CD4-positive, alpha-beta memory T cell (primary cell): ENCODE results near the gene HDAC7. TPM values are rescaled to one million over a fixed set of nuclear protein-coding genes. Genes with fewer than 3 reads are reported as not detected.

Source experiments
- CTCF ChIA-PET: fragments of 350-600 bp; sonication (Branson Sonifier 250); formaldehyde crosslinking; loops from one replicate; lab custom pipeline; 2021; ENCODE audit warnings: inconsistent platforms; ENCODE audit not compliant: partially characterized antibody; lab: Charles Lee
- POLR2A ChIA-PET: fragments of 350-600 bp; sonication (Branson Sonifier 250); formaldehyde crosslinking; loops from one replicate; lab custom pipeline; 2021; ENCODE audit not compliant: partially characterized antibody; lab: Charles Lee
- DNase-seq, 5 donors: peaks; one replicate each; pipeline versions ENCODE4 v3.0.0 to v3.0.0-alpha.2; 2020 to 2022; ENCODE audit warnings: mixed read lengths in 1 of 5
- H3K27ac ChIP-seq: one replicate; pipeline ENCODE4 v1.7.0; 2013; ENCODE audit warnings: low read depth, low read length
- H3K27me3 ChIP-seq: 2 replicates; pipeline ENCODE4 v1.7.0; 2013; ENCODE audit warnings: mild to moderate bottlenecking, low read length, moderate library complexity; ENCODE audit not compliant: insufficient read depth
- H3K36me3 ChIP-seq: 2 replicates; pipeline ENCODE4 v1.7.0; 2013; ENCODE audit warnings: mild to moderate bottlenecking, low read length, moderate library complexity; ENCODE audit not compliant: insufficient read depth
- H3K4me1 ChIP-seq: 2 replicates; pipeline ENCODE4 v1.7.0; 2013; ENCODE audit warnings: mild to moderate bottlenecking, low read length, moderate library complexity; ENCODE audit not compliant: insufficient read depth
- H3K4me3 ChIP-seq, 2 donors: one replicate each; pipeline ENCODE4 v1.7.0; 2013; ENCODE audit warnings: low read length in 2 of 2, mild to moderate bottlenecking in 1 of 2
- H3K9me3 ChIP-seq, 2 donors: one replicate each; pipeline ENCODE4 v1.7.0; 2013; ENCODE audit warnings: low read length in 2 of 2, control low read depth in 1 of 2; ENCODE audit not compliant: control insufficient read depth in 1 of 2
- H3K27ac Mint-ChIP-seq, 7 donors: one replicate each; pipeline ENCODE4 v1.8.0; 2020 to 2021; ENCODE audit warnings: mixed read lengths in 7 of 7, mild to moderate bottlenecking in 6 of 7, inconsistent platforms in 3 of 7, moderate library complexity in 3 of 7
- H3K27me3 Mint-ChIP-seq, 2 donors: one replicate each; pipeline ENCODE4 v1.8.0; 2020 to 2021; ENCODE audit warnings: mixed read lengths in 2 of 2
- H3K36me3 Mint-ChIP-seq, 2 donors: one replicate each; pipeline ENCODE4 v1.8.0; 2020 to 2021; ENCODE audit warnings: mixed read lengths in 2 of 2, inconsistent platforms in 1 of 2, mild to moderate bottlenecking in 1 of 2
- H3K4me1 Mint-ChIP-seq, 4 donors: one replicate each; pipeline ENCODE4 v1.8.0; 2020 to 2021; ENCODE audit warnings: mixed read lengths in 4 of 4, mild to moderate bottlenecking in 1 of 4
- H3K4me3 Mint-ChIP-seq, 8 donors: one replicate each; pipeline ENCODE4 v1.8.0; 2020 to 2021; ENCODE audit warnings: mixed read lengths in 8 of 8, mild to moderate bottlenecking in 7 of 8, moderate library complexity in 6 of 8, inconsistent platforms in 3 of 8
- H3K9me3 Mint-ChIP-seq, 8 donors: one replicate each; pipeline ENCODE4 v1.8.0; 2020 to 2021; ENCODE audit warnings: mixed read lengths in 8 of 8, mild to moderate bottlenecking in 5 of 8, inconsistent platforms in 3 of 8, moderate library complexity in 1 of 8
- intact Hi-C: fragments of 100-400 bp; cut with micrococcal nuclease; formaldehyde crosslinking; loops from one replicate; pipeline ENCODE4 v1.15.1; 2023
- polyA plus RNA-seq, 2 donors: library from polyadenylated mRNA; unstranded; fragments of 300-500 nt; fragmentation: Illumina TruSeq; gene quantifications; one replicate each; pipeline ENCODE4 v1.2.3, GENCODE V29; 2021
- total RNA-seq, 2 experiments: library from RNA; stranded (reverse); gene quantifications; one replicate each; pipeline ENCODE4 v1.2.3, GENCODE V29; 2021

Gene HDAC7
- total and polyA plus RNA-seq, 4 experiments from 2014 or later, result 7.9 to 142 (median 83.1) TPM

DNA sequence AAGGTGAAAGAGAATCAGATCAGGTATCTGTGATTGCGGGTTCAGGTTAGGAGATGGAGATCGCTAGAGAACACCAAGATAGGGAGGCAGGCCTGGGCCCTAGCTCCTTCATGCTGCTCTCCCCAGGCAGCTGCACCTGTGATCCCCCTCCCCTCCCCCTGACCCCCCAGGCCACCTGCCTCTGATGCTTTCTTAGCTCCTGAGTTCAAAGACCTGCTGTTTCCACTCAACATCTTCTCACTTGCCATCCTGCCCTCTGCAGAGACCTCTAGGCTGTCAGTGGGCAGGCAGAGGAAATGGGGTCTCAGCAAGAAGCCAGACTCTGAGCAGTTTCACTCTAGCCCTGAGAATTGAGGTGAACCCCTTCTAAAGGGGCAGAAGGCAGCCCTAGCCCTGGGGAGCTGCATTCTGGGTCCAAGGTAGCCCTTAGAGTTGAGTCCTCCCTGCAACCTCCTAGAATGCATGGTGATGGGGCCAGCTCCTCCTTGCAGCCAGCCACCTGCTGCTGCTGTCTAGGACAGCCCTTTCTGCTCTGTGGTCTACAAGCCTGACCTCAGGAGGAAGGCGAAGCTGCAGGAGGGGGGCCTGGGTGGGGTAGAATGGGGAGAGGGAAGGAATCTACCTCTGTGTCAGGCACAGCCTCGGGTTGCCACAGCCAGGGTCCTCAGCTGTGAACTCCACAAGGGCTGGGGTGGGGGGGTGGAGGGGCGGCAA is 53.0 kb downstream of the HDAC7 start:
- intact Hi-C loops, result loop anchor here (1.0 kb wide), 3 partner anchors 22 to 115 kb away; no protein-coding TSS in a partner anchor
- H3K27me3 ChIP-seq, result no peaks in the 10 kb centered on the region
- H3K4me3 ChIP-seq, result no peak overlapping the region
- H3K27ac ChIP-seq, result no peak overlapping the region
- H3K4me1 Mint-ChIP-seq, result peaks cover 4 to 13% (median 5%) of the 10 kb centered on the region in 4 donors
- no peaks in the 10 kb centered on the region for H3K9me3 ChIP-seq
- peaks cover 0 to 2% (median 0%) of the 10 kb centered on the region in 8 donors for H3K9me3 Mint-ChIP-seq
- no peaks in the 10 kb centered on the region for H3K4me1 ChIP-seq
- no peaks in the 10 kb centered on the region for H3K36me3 ChIP-seq
- no peak for DNase-seq
- POLR2A ChIA-PET, result interaction anchor here (0.8 to 2.2 kb wide), 8 partner anchors 10 to 72 kb away, joined by 3 to 20 read pairs (median 4); no protein-coding TSS in a partner anchor
- CTCF ChIA-PET, result interaction anchor here (0.6 to 20.2 kb wide), 21 partner anchors 8 to 181 kb away, joined by 3 to 671 read pairs (median 5); partner anchors contain the start of genes ENDOU, RAPGEF3 and RPAP3
- peak overlapping the region in 2 of 7 donors; percentile 7 to 64 for H3K27ac Mint-ChIP-seq
- H3K4me3 Mint-ChIP-seq, result no peak overlapping the region
- no peaks in the 10 kb centered on the region for H3K27me3 Mint-ChIP-seq
- no peaks in the 10 kb centered on the region for H3K36me3 Mint-ChIP-seq

DNA sequence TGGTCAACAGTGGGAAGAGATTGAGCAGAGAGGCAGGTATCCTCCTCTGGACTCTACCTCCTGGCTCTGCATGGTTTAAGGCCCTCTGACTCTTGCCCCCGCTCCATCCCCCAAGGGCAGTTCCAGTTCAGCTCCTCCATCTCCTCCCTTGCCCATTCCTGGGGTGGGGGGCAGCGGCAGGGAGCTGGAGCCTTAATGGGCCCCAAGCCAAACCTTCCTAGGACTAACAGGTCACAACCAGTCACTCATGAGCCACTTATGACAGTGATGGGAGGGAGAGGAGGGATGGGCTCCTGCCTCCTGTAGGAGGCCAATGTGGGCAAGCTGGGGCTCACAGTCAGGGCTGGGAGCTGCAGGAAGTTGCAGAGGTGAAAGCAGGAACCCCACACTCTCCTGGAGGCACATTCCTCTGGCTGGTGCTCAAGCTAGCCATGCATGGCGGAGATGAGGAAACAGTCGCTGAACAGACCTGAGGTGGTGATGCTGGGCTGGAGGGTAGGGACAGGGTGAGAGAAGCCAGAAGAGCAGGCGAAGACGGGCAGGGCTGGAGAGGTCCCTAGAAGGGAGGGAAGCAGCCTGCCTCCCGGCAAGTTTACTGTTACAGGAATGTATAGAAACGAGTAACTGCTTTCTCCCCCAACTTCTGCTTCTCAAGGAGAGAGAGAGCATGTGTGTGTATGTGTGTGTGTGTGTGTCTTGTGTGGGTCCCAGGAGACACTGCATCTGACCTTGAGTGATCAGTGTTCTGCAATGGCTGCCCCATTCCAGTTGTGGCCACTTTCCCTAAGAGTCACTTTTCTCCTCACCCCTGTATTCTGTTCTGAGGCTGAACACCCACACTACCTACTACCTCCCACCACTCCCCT is 56.0 kb downstream of the HDAC7 start:
- no peak overlapping the region for H3K4me3 Mint-ChIP-seq
- no peaks in the 10 kb centered on the region for H3K27me3 ChIP-seq
- no peaks in the 10 kb centered on the region for H3K36me3 ChIP-seq
- H3K27ac ChIP-seq, result no peak overlapping the region
- H3K27ac Mint-ChIP-seq, result peak overlapping the region in 1 of 7 donors; percentile 64
- CTCF ChIA-PET, result interaction anchor here (0.8 to 11.9 kb wide), 5 partner anchors 6 to 75 kb away, joined by 3 to 270 read pairs (median 5); partner anchors contain the start of gene SLC48A1
- POLR2A ChIA-PET, result interaction anchor here (2.6 kb wide), 1 partner anchor 9 kb away, joined by 6 read pairs; the partner anchor contains the start of gene SLC48A1
- H3K4me1 ChIP-seq, result peaks cover 9% of the 10 kb centered on the region
- no peak overlapping the region for H3K4me3 ChIP-seq
- intact Hi-C loops, result no loop called here
- peaks cover 0 to 2% (median 0%) of the 10 kb centered on the region in 8 donors for H3K9me3 Mint-ChIP-seq
- H3K27me3 Mint-ChIP-seq, result no peaks in the 10 kb centered on the region
- no peaks in the 10 kb centered on the region for H3K9me3 ChIP-seq
- H3K4me1 Mint-ChIP-seq, result peaks cover 4 to 13% (median 6%) of the 10 kb centered on the region in 4 donors
- no peaks in the 10 kb centered on the region for H3K36me3 Mint-ChIP-seq
- DNase-seq, result no peak

DNA sequence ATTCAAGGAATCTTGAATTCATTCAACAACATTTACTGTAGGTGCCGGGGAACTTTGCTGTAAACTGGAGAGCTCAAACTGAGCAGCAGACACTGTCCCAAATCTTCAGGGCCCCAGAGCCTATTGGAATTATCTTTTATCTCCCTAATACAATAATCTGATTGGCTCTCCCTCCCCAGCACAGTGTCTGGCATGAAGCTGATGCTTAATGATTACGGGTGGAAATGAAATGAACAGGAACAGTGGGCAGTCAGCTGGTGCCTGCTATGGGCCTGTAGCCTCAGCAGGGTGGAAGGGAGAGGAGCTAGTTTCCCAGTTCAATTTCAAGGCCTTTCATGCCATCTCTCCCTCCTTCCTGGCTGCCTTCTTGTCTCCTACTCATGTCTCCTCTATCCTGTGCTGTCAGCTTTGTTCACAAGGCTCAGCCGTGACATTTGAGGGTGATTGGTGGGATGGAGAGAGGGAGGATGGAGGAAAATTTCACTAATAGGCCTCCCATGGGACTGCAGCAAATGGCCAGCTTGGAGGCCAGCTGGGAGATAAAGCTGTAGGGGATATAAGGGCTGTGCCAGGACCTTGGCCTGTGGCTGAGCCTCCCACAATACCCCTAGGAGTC is 56.7 kb downstream of the HDAC7 start:
- no peak overlapping the region for H3K4me3 Mint-ChIP-seq
- no peak overlapping the region for H3K4me3 ChIP-seq
- POLR2A ChIA-PET, result interaction anchor here (1.1 to 2.6 kb wide), 2 partner anchors 10 to 14 kb away, joined by 3 to 6 read pairs; partner anchors contain the start of gene SLC48A1

DNA sequence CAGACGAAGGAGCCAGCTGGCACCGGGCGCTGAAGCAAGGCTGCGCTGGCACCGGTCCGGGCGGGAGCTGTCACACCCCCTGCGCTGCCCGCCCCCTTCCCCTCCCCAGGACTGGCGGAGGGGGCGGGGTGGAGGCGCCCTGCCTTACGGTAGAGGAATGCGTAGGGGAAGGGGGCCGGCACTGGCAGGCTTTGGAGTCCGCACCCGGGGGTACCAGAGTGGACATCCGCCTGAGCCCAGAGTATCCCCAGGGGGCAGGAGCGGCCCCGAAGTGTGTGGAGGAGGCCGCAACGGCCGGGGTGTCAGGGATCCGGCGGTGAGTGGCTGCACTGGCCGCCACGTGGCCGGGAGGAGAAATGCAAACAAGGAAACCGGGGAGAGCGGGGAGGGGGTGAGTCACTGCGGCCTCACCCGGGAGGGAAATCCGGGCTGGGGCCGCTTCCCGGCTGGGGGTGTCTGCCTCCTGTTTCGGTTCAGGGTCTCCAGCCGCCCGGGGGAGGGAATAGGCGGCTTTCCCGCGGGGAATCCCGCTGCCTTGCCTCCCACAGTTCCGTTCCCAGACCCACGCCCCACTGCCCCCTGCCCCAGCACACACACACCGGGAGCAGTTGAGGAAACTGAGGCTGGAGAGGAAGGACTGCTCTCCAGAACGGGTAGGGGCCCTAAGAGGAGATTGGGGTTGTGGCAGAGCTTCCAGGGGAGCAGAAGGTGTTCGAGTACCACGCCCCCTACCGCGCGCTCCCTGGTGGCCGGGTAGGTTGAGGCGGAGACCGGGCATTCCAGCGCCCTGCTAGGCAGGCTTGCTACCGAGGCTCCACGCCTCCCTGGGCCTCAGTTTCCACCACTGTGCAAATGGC is 60.6 kb downstream of the HDAC7 start, which contains the start of gene RAPGEF3:
TSS of gene RAPGEF3 (minus strand) at position 47 of the 857 bp plus-strand sequence. CDS start 324 bp downstream, outside the sequence.
- DNase-seq, result peak; percentile 50 to 78 (median 63)
- H3K9me3 ChIP-seq, result no peaks in the 10 kb centered on the region
- ChIA-PET POLR2A (interaction anchor here (0.6 to 1.7 kb wide), 8 partner anchors 14 to 79 kb away, joined by 3 to 8 read pairs (median 3); partner anchors contain the start of genes RPAP3 and SLC48A1), CTCF (interaction anchor here (1.0 to 11.9 kb wide), 15 partner anchors 10 to 79 kb away, joined by 3 to 270 read pairs (median 4); partner anchors contain the start of gene SLC48A1)
- peak within 1 kb of the TSS in 6 of 7 donors; percentile 12 to 74 (median 45) for H3K27ac Mint-ChIP-seq
- peak within 1 kb of the TSS; percentile 55 for H3K27ac ChIP-seq
- no peaks in the 10 kb centered on the region for H3K27me3 ChIP-seq
- no peaks in the 10 kb centered on the region for H3K9me3 Mint-ChIP-seq
- no peaks in the 10 kb centered on the region for H3K36me3 Mint-ChIP-seq
- H3K27me3 Mint-ChIP-seq, result no peaks in the 10 kb centered on the region
- H3K4me1 Mint-ChIP-seq, result peaks cover 18 to 27% (median 23%) of the 10 kb centered on the region in 4 donors
- H3K4me3 Mint-ChIP-seq, result peak within 1 kb of the TSS; percentile 72 to 83 (median 80)
- intact Hi-C loops, result loop anchor here (2.0 kb wide), 2 partner anchors 14 kb away; partner anchors contain the start of gene SLC48A1
- H3K4me3 ChIP-seq, result peak within 1 kb of the TSS; percentile 42 to 52
- no peaks in the 10 kb centered on the region for H3K36me3 ChIP-seq
- H3K4me1 ChIP-seq, result peaks cover 40% of the 10 kb centered on the region

More for the DNA sequence above, 56.7 kb downstream of the HDAC7 start:
- Histone ChIP-seq H3K9me3 (no peaks in the 10 kb centered on the region), H3K36me3 (no peaks in the 10 kb centered on the region), H3K4me1 (peaks cover 17% of the 10 kb centered on the region), H3K27me3 (no peaks in the 10 kb centered on the region), H3K27ac (no peak overlapping the region)
- no peaks in the 10 kb centered on the region for H3K36me3 Mint-ChIP-seq
- H3K27me3 Mint-ChIP-seq, result no peaks in the 10 kb centered on the region
- intact Hi-C loops, result no loop called here
- DNase-seq, result no peak
- peaks cover 6 to 13% (median 7%) of the 10 kb centered on the region in 4 donors for H3K4me1 Mint-ChIP-seq
- CTCF ChIA-PET, result interaction anchor here (0.8 to 11.9 kb wide), 5 partner anchors 6 to 76 kb away, joined by 3 to 270 read pairs (median 5); partner anchors contain the start of gene SLC48A1
- H3K27ac Mint-ChIP-seq, result peak overlapping the region in 2 of 7 donors; percentile 14 to 44
- H3K9me3 Mint-ChIP-seq, result peaks cover 0 to 2% (median 0%) of the 10 kb centered on the region in 8 donors

DNA sequence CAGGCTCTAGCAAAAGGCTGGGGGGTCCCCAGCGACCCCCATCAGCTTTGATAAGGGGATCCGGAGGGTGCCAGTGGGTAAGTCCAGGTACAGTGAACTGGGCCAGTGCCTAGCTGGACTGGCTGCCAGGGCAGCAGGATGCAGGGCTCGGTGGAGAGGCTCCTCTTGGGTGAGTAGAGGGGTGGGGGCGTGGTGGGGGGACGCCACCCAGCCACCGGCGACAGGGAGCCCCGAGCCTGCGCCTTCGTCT is 61.2 kb downstream of the HDAC7 start:
- Mint-ChIP-seq H3K4me3 (peak overlapping the region in 7 of 8 donors; percentile 48 to 81 (median 69)), H3K9me3 (no peaks in the 10 kb centered on the region), H3K27me3 (no peaks in the 10 kb centered on the region), H3K36me3 (no peaks in the 10 kb centered on the region), H3K4me1 (peaks cover 18 to 28% (median 23%) of the 10 kb centered on the region in 4 donors), H3K27ac (peak overlapping the region in 1 of 7 donors; percentile 38)
- peak overlapping the region in 1 of 2 donors; percentile 42 for H3K4me3 ChIP-seq
- H3K9me3 ChIP-seq, result no peaks in the 10 kb centered on the region
- peaks cover 40% of the 10 kb centered on the region for H3K4me1 ChIP-seq
- ChIA-PET POLR2A (interaction anchor here (0.9 to 1.7 kb wide), 7 partner anchors 14 to 79 kb away, joined by 3 to 8 read pairs (median 5); partner anchors contain the start of genes RPAP3 and SLC48A1), CTCF (interaction anchor here (1.1 to 11.9 kb wide), 13 partner anchors 11 to 82 kb away, joined by 3 to 270 read pairs (median 6); partner anchors contain the start of gene SLC48A1)
- intact Hi-C loops, result loop anchor here (2.0 kb wide), 2 partner anchors 14 kb away; partner anchors contain the start of gene SLC48A1
- H3K27ac ChIP-seq, result no peak overlapping the region
- H3K36me3 ChIP-seq, result no peaks in the 10 kb centered on the region
- no peak for DNase-seq
- no peaks in the 10 kb centered on the region for H3K27me3 ChIP-seq
